GM19025 (cell line): Measurements from ENCODE around the gene EYS.
"Not testable (repeated sequence)": the region's sequence is repeated elsewhere in the genome, so short reads cannot be mapped to it uniquely, and the experiment has no call there.

ENCODE experiments used
- ATAC-seq: cut with Tn5 transposase; IDR thresholded peaks from one replicate; pipeline ENCODE4 v1.9.1; 2021; ENCODE audit warnings: mild to moderate bottlenecking, low read depth, moderate library complexity; ENCODE audit not compliant: unreplicated experiment

EYS gene

GRCh38 chr6:63839485-63839884 is 1867.5 kb downstream of the EYS start:
- no peak for ATAC-seq

DNA sequence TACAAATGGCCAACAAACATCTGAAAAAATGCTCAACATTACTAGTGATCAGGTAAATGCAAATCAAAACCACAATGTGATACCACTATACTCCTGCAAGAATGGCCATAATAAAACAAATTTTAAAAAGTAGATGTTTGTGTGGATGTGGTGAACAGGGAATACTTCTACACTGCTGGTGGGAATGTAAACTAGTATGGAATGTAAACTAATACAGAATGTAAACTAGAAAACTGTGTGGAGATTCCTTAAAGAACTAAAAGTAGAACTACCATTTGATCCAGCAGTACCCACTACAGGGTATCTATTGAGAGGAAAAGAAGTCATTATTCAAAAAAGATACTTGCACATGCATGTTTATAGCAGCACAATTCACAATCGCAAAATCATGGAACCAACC is 1878.3 kb downstream of the EYS start:
- not testable (repeated sequence) for ATAC-seq

DNA sequence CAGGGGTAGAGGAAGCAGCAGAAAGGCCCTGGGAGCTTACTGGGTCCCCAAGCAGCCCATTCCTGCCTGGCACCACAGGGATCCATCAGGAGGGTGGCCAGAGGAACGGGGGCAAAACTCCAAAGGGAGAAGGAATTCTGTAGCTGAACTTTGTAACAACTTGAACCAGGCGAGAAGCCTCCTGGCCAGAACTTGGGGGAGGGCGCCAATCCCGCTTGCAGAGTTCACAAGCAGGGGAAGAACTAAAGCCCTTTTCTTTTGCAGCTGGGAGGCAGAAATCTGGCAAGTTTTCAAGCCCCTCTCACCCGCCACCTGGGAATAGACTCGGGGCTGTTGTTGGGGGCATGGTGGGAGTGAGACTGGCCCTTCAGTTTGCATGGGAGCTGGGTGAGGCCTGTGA is 1882.3 kb downstream of the EYS start:
- no peak for ATAC-seq

DNA sequence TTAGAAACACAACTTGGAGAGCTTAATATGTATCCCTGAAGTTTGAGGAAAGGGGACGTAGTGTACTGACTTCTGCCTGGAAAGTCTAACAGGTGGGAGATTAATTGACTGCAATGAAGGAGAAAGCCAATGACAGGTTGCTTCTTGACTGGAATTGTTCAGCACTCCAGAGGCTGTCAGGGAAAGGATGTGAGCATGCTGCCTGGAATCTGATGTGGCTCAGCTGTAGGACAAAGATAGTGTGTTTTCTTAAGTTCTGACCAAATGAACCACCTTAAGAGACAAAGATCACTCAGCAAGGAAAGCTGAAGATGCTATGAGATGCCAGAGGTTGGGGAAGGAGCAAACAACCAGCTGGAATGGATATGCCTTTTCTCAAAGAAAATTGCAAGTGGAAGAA is 1885.6 kb downstream of the EYS start:
- ATAC-seq: no peak

- no peak for ATAC-seq
Observed at GRCh38 chr6:63819831-63820230, 1887.2 kb downstream of the EYS start.

DNA sequence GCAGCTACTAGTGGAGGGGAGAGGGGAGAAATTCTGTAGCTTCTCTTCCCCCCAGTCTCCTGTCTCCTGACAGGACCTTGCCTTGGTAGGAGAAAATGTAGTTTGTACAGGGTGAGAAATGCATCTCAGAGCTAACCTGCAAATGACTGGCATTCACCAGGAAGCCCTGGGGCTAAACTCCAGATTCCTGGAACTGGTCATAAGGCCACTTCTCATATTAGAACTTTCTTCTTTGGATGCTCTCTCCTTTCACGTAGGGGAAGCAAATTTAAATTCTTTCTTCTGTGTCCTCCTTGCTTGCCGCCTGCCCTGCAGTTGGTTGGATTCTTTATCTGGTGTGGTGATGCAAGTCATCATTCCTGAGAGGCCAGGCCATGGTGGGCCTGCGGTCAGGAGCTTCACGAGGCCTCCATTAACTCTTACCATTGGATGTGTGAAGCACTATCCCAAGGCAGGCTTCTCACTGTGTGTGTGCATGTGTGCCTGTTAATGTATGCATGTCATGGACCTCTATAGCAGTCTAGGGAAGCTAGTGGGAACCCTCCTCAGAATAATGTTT is 1889.5 kb downstream of the EYS start:
- ATAC-seq: no peak

DNA sequence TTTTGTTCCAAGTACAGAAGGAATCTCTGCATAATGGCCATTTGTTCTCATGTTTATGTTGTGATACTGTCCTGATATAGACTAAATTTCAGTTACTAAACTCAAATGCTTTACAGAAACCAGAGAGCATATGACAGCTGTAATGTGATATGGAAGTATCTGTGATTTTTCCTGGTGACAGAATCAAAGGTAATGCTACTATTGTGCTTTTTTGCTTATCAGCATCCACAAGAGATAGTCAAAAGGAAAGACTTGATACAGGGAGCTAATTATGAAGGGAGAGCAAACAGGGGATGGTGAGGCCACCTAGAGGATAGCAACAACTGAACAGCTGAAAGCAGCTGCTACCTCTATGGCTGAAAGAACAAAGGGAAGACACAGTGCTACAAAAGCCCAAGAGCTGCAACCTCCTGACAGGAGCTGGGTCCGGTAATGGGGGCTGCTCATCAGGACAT is 1890.0 kb downstream of the EYS start:
- no peak for ATAC-seq

GRCh38 chr6:63816401-63816981 is 1890.5 kb downstream of the EYS start:
- ATAC-seq: no peak

DNA sequence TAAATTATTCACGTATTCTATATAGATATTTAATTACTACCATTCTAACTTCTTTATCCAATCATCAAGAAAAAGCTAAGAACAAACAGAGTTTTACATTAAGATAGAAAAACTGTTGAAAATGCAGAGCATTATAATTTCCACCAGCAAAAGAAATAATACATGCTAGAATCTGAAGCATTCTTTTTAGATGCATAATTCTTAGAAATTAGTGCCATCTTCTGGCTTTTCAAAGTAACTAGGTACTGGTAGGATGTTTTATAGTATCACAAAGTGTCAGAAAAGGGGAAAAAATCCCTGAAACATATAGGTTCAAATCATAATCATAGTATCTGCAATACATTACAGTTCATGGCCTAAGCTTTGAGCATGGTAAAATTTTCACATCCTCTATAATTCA is 1892.6 kb downstream of the EYS start:
- no peak for ATAC-seq

DNA sequence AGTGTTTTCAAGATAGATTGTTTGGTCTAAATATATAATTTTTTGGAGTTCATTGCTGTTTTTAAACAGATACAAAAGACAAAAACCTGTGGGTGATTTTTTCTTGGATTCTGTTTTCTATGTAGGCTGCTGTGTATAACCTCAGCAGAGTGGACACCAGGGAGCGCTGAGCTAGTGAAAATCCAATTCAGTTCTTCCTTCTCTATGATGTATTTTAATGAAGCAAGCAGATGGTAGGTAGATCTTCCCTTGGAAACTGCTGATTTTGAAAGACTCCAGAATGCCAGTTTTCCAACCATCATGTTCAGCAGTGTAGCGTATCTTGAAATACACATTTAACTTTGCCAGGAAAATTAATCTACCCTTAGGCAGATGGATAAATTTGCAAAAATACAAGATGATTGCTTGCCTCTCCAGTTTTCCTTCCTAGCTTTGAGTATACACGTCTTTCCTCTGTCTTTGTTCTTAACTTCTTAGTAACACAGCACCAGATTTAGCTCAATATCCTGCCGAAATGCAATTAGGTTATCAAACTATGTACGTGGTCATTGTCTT is 1893.4 kb downstream of the EYS start:
- no peak for ATAC-seq

DNA sequence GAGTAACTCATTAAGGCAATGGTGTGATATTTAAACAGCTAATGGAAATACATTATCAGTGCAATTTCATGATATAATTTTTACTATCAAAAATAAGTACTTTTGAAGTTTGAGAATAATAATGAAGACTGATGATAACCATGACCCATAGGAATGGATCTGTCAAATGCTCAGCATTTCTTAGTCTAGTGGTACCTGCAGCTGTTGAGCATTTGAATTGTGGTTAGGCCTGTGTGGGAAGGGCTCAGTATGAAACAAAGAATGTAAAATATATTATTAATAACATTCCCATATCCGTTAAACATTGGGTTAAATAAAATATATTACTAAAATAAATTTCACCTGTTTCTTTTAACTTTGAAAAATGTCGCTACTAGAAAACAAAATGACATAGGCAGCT is 1898.5 kb downstream of the EYS start:
- ATAC-seq: no peak

DNA sequence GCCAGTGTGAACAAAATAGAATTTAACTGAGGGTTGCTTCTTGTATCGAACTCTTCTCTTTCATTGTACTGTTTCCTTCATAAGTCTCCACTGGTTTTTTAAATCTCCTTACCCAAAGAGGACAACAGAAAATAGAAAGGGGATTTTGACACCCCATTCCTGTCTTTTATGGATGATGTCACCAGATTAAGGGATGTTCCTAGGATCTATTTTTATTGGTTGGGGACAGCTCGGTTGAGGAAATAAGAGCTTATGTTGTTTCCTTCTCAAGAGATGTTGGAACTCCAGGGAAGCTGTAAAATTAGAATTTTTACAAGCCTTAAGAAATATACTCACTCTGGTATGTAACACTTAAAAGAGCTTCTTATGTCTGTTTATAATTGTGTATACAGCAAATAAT is 1900.0 kb downstream of the EYS start:
- ATAC-seq: no peak

GRCh38 chr6:63806573-63806913 is 1900.5 kb downstream of the EYS start:
- no peak for ATAC-seq

DNA sequence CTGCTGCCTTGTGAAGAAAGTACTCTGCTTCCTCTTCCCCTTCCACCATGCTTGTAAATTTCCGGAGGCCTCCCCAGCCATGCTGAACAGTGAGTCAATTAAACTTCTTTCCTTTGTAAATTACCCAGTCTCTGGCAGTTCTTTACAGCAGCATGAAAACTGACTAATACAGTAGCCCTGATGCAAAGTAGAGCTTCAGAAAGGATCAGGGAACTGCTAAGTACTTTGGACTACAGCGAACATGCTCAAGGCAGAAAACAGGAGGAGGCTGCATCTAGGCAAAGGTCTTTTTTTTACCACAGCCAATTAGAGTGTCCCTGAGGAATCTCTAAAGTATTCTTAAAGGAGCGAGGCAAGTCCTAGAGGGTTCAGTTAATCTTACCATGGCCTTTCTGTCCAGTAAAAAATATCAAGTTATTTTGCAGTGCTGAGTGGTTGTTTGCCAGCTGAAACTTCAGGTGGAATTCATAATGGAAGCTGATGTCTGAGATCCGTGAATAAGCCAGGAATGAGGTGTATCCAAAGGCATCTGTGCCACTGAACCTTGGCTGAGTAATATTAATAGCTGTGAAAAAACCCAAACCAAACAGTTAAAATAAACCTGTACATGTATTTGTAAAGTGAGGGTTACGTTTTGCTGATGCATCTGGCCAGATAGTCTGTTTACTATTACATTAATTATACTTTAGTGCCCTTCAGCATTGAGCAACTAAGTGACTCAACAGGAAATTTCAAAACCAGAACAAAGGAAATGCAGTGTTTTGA is 1901.0 kb downstream of the EYS start:
- no peak for ATAC-seq

GRCh38 chr6:63805345-63805744 is 1901.7 kb downstream of the EYS start:
- ATAC-seq: no peak

DNA sequence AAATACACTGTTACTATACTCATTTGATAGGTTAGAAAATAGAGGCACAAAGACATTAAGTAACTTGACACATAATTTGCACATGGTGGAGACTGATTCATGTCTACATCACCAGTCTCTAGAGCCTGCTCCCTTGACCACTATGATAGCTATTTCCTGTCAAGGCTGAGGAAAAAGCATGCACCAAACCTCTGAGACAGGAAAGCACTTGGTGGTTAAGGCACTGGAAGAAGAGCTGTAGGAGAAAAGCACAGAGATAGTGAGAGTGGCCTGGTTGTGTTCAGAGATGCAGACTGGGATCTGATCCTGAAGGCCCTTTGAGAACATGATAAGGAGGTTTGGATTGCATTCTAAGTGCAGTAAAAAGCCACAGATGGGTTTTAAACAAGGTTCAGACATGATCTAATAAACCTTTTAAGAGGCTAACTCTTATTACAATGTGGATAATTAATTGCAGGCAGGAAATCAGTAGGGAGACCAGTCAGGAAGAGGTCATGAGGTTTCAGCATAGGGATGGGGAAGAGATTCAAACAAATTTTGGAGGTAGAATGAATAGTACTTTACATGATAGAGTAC is 1902.6 kb downstream of the EYS start:
- no peak for ATAC-seq

- ATAC-seq: no peak
Observed at GRCh38 chr6:63803371-63803770, 1903.7 kb downstream of the EYS start.

DNA sequence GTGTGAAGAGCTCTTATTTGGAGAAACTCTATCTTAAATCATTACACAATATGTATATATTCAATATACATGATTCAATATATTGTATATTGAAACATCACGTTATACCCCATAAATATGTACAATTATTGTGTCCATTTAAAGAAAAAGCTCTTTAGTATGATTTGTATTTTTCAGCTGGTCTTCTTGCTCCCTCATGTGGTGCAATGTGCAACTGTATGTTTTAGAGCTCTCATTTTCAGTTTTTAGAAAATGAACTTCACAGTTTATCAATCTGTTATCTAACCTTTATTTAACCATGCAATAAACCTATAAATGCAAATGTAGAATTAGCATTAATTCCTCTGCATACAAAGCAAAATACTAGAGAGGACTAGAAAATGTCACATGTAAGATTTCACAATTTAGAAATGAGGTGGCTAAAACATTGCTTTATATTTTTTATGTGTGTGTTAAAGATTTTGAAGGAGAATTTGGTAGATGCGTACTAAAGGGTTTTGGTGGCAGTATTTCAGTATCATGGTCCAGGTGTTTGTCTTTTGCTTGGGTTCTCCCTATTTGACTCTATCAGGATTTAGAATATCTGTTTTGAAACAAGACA is 1904.3 kb downstream of the EYS start:
- ATAC-seq: no peak

DNA sequence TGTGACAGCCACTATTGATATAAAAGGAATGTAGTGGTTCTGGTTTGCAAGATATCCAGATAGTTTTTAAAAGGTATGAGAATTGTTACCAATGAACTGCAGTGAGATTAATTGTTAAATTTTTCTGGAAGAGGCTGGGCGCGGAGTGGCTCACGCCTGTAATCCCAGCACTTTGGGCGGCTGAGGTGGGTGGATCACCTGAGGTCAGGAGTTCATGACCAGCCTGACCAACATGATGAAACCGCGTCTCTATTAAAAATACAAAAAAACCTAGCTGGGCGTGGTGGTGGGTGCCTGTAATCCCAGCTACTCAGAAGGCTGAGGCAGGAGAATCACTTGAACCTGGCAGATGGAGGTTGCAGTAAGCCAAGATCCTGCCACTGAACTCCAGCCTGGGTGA is 1906.6 kb downstream of the EYS start:
- ATAC-seq: not testable (repeated sequence)

GRCh38 chr6:63799813-63800212 is 1907.2 kb downstream of the EYS start:
- ATAC-seq: no peak

DNA sequence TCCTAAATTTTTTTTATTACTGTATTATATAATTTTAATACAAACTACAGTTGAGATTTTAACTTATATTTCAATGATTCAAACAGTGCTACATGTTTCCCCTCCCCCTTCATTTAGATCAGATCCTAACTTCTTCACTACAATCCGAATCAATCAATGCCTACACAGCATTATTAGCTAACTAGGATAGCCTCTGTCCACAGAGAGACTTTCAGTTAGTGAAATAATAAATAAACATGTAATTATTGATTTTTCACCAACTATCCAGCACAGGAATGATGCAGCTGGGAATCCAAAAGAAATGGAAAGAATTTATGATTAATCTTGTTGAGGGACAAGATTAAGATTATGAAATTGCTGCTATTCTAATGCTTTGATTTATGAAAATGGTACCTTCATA is 1907.7 kb downstream of the EYS start:
- no peak for ATAC-seq
